RWPE2 (cell line): ENCODE results near the gene ARMC7.
A peak's percentile ranks its signal among the peaks of the same experiment; 100 is the strongest.

Source experiments
- ATAC-seq: fragments of 200-7000 bp; cut with Tn5 transposase; 3 replicates; pipeline ENCODE4 v1.9.1; 2021; ENCODE audit warnings: low read depth
- DNase-seq: peaks from one replicate; pipeline ENCODE4 v3.0.0-alpha.2; 2020; ENCODE audit warnings: low spot score
- H3K27ac ChIP-seq: fragments of 450-650 bp; 2 replicates; pipeline ENCODE4 v1.5.1; 2017; ENCODE audit warnings: mild to moderate bottlenecking; ENCODE audit not compliant: poor library complexity, severe bottlenecking
- H3K27me3 ChIP-seq: fragments of 250-450 bp; sonication (Bioruptor Pico); 2 replicates; pipeline ENCODE4 v1.5.1; 2021; ENCODE audit warnings: mild to moderate bottlenecking, moderate library complexity; ENCODE audit not compliant: insufficient read depth, poor library complexity, severe bottlenecking
- H3K36me3 ChIP-seq: fragments of 250-450 bp; sonication (Bioruptor Pico); 2 replicates; pipeline ENCODE4 v1.5.1; 2020; ENCODE audit warnings: low read depth, mild to moderate bottlenecking, moderate library complexity
- H3K4me1 ChIP-seq: fragments of 250-450 bp; sonication (Bioruptor Pico); 2 replicates; pipeline ENCODE4 v1.5.1; 2021; ENCODE audit warnings: mild to moderate bottlenecking, moderate library complexity; ENCODE audit not compliant: insufficient read depth, poor library complexity, severe bottlenecking
- H3K4me3 ChIP-seq: fragments of 250-450 bp; sonication (Bioruptor Pico); 2 replicates; pipeline ENCODE4 v1.5.1; 2021; ENCODE audit warnings: mild to moderate bottlenecking, moderate library complexity; ENCODE audit not compliant: severe bottlenecking
- H3K9me3 ChIP-seq: fragments of 250-450 bp; sonication (Bioruptor Pico); 2 replicates; pipeline ENCODE4 v1.5.1; 2021; ENCODE audit warnings: mild to moderate bottlenecking, moderate library complexity; ENCODE audit not compliant: severe bottlenecking
- TF ChIP-seq, protein P1 (sequence below): fragments of 450-650 bp; IDR thresholded peaks from one replicate; pipeline ENCODE4 v1.5.1; 2017; ENCODE audit warnings: mild to moderate bottlenecking, moderate library complexity; ENCODE audit not compliant: poor library complexity, severe bottlenecking

Gene ARMC7

DNA sequence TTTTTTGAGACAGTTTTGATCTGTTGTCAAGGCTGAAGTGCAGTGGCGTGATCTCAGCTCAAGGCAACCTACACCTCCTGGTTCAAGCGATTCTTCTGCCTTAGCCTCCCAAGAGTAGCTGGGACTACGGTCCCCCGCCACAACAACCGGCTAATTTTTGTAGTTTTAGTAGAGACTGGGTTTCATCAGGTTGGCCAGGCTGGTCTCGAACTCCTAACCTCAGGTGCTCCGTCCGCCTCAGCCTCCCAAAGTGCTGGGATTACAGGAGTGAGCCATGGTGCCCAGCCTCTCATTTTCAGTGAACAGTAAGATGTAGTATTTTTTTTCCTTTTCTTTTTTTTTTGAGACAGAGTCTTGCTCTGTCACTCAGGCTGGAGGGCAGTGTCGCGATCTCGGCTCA lies 65.2 kb downstream of the ARMC7 start:
- H3K36me3 ChIP-seq: peaks cover 93% of the 10 kb centered on the region
- H3K9me3 ChIP-seq: no peaks in the 10 kb centered on the region
- TF ChIP-seq, protein P1, sequence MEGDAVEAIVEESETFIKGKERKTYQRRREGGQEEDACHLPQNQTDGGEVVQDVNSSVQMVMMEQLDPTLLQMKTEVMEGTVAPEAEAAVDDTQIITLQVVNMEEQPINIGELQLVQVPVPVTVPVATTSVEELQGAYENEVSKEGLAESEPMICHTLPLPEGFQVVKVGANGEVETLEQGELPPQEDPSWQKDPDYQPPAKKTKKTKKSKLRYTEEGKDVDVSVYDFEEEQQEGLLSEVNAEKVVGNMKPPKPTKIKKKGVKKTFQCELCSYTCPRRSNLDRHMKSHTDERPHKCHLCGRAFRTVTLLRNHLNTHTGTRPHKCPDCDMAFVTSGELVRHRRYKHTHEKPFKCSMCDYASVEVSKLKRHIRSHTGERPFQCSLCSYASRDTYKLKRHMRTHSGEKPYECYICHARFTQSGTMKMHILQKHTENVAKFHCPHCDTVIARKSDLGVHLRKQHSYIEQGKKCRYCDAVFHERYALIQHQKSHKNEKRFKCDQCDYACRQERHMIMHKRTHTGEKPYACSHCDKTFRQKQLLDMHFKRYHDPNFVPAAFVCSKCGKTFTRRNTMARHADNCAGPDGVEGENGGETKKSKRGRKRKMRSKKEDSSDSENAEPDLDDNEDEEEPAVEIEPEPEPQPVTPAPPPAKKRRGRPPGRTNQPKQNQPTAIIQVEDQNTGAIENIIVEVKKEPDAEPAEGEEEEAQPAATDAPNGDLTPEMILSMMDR: no peak
- no peak for ATAC-seq
- H3K4me1 ChIP-seq: peaks cover 5% of the 10 kb centered on the region
- no peak overlapping the region for H3K27ac ChIP-seq
- H3K4me3 ChIP-seq: no peak overlapping the region
- no peaks in the 10 kb centered on the region for H3K27me3 ChIP-seq
- DNase-seq: peak; percentile 29

DNA sequence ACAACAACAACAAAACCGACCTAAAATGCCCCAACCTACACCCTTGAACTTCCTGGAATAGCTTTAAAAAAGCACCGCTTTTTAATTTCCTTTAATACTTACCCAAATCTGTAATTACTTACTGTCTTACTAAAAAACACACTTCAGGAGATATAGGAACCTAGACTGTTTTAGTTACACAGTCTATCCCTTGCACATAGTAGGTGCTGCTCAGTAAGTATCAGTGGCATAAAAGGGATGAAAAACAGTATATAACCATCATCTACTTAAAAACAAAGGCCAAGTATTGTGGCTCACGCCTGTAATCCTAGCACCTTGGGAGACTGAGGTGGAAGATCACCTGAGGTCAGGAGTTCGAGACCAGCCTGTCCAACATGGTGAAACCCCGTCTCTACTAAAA lies 66.9 kb downstream of the ARMC7 start:
- Histone ChIP-seq H3K9me3 (no peaks in the 10 kb centered on the region), H3K4me1 (peaks cover 2% of the 10 kb centered on the region), H3K4me3 (no peak overlapping the region), H3K36me3 (peaks cover 90% of the 10 kb centered on the region), H3K27me3 (no peaks in the 10 kb centered on the region), H3K27ac (no peak overlapping the region)
- no peak for ATAC-seq
- DNase-seq: no peak
- TF ChIP-seq, protein P1: no peak

DNA sequence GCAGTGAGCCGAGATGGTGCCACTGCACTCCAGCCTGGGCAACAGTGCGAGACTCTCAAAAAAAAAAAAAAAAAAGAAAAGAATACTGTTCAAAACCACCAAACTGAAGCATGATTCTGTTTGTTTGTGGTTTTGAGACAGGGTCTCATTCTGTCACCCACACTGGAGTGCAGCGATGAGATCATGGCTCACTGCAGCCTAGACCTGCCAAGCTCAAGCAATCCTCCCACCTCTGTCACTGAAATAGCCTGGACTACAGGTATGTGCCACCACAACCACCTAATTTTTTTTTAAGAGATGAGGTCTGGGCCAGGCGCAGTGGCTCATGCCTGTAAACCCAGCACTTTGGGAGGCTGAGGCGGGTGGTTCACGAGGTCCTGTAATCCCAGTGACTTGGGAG lies 68.7 kb downstream of the ARMC7 start:
- H3K9me3 ChIP-seq: no peaks in the 10 kb centered on the region

More for the DNA sequence above, 68.7 kb downstream of the ARMC7 start:
- Histone ChIP-seq H3K36me3 (peaks cover 75% of the 10 kb centered on the region), H3K27ac (no peak overlapping the region), H3K4me3 (no peak overlapping the region), H3K27me3 (no peaks in the 10 kb centered on the region), H3K4me1 (peaks cover 3% of the 10 kb centered on the region)
- DNase-seq (no peak), ATAC-seq (no peak)
- TF ChIP-seq, protein P1: no peak
